ENCODE measurements around the gene MICAL3.
"Not testable (repeated sequence)": the region's sequence is repeated elsewhere in the genome, so short reads cannot be mapped to it uniquely, and the experiment has no call there.

Gene MICAL3

DNA sequence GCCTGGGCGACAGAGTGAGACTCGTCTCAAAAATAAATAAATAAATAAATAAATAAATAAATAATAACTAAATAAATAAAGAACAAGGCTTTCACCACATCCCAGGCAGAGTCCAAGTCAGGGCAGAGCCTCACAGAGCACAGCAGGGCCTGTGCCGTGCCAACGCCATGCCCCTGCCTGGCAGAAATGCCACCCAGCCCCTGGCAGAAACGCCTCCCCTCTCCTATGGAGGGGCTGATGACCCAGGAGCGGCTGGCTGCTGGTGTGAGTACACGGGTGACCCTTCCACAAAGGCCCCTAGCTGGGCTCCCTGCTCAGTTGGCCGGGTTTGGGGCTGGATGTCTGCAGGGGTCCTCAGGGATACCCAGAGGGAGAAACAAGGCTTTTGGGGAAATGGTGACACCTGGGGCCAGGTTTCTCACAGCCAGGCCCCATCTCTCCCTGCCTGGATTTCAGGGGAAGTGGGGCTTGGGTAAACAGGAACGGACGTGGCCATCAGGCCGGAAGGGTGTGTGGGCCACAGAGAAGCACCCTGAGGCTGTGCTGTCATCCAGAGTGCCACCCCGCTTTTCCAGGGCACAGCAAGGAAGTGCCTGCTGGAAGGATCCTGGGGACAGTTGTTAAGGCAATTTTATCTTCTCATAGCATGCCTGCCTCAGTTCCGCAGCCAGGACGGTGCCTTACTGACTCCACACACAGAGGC is 255.2 kb downstream of the MICAL3 start:
- TF ChIP-seq, protein P1, sequence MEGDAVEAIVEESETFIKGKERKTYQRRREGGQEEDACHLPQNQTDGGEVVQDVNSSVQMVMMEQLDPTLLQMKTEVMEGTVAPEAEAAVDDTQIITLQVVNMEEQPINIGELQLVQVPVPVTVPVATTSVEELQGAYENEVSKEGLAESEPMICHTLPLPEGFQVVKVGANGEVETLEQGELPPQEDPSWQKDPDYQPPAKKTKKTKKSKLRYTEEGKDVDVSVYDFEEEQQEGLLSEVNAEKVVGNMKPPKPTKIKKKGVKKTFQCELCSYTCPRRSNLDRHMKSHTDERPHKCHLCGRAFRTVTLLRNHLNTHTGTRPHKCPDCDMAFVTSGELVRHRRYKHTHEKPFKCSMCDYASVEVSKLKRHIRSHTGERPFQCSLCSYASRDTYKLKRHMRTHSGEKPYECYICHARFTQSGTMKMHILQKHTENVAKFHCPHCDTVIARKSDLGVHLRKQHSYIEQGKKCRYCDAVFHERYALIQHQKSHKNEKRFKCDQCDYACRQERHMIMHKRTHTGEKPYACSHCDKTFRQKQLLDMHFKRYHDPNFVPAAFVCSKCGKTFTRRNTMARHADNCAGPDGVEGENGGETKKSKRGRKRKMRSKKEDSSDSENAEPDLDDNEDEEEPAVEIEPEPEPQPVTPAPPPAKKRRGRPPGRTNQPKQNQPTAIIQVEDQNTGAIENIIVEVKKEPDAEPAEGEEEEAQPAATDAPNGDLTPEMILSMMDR (conservative IDR thresholded peaks at IDR 0.05; ENCODE audit: low read depth, low read length), result no peak
- H3K4me3 ChIP-seq (ENCODE audit: low read length), result no peak overlapping the region
- DNase-seq (ENCODE audit: low read depth), result no peak

DNA sequence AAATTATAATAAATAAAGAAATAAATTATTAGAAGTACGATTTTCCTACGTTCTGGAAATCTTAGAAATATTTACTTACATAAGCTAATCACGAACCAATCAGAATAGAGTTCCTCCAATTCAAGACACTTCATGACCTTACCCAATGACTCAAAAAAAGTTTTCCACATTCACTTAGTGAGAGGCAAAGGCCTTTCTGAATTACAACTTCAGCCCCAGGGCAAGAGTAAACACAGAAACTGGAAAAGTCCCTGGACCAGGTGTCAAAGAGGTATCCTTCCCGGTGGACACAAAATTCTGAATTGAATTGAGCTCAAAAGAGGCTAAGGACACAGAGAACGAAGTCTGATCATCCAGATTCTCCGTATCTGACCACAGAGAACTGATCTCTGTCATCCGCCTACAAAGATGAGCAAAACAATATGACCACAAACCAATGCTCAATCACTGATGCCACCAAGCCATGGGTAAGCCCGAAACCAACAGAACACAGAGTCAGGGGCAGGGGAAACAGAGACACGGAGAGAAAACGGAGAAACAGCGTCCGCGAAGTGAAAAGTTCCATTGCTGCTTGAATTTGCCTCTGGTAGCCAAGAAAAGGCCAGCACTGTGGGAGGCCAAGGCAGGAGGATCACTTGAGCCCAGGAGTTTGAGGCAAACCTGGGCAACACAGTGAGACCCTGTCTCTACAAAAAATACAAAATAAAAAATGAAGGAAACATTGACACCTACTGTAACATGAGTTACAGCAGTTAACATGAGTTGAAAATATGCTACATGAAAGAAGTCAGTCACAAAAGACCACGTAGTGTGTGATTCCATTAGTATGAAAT is 256.9 kb downstream of the MICAL3 start:
- TF ChIP-seq, protein P1 (conservative IDR thresholded peaks at IDR 0.05; ENCODE audit: low read depth, low read length), result no peak
- DNase-seq (ENCODE audit: low read depth), result no peak
- no peak overlapping the region for H3K4me3 ChIP-seq (ENCODE audit: low read length)

DNA sequence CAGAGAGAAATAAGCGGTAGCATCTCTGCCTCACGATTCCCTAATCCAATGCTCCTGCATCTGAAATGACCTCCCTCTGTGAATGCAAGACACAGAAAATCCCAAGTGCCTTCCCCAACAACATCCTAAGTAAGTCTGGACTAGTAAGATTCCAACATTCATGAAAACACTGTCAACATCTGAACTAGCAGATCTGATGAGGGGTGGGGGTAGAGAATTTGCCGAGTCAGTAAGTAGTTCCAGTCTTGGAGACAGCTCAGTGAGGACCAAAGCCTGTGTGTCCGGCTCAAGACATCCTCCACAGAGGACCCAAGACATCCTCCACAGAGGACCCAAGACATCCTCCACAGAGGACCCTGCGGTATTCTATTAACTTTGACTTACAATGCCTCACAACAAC is 259.5 kb downstream of the MICAL3 start:
- DNase-seq (ENCODE audit: low read depth), result not testable (repeated sequence)

DNA sequence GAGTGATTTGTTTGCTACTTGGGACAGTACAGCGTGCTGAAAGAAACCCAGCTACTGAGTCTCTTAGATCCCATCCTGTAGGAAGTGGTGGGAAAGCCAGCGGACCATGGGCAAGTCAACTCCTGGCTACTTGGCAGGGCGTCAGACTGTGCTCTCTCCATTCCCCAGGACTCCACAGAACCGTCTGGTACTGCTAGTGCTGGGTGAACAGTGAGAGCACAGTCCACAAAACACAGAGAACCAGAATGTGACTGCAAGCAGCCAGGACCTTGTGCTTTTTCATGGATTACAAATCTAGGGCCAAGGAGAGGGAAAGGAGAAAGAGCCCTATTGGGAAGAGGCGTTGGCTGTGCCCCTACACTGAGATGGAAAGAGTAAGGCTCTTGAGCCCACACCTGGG is 260.3 kb downstream of the MICAL3 start:
- no peak overlapping the region for H3K4me3 ChIP-seq (ENCODE audit: low read length)
- TF ChIP-seq, protein P1 (conservative IDR thresholded peaks at IDR 0.05; ENCODE audit: low read depth, low read length), result no peak
- no peak for DNase-seq (ENCODE audit: low read depth)

More for the DNA sequence above, 259.5 kb downstream of the MICAL3 start:
- H3K4me3 ChIP-seq (ENCODE audit: low read length), result not testable (repeated sequence)

DNA sequence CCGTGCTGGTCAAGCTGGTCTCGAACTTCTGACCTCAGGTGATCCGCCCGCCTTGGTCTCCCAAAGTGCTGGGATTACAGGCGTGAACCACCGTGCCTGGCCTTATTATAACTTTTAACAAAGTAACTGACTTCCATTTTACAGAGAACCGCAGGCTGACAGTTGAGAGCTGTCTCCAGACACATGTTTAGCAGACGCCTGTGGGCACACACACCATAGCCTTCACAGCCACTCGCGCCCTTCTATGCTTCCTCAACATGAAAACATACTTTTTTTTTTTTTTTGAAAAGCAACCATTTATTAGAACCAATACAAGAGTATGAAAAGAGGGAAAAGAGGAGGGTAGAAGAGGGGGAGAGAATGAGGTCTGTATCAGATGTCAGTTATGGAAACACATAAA is 260.9 kb downstream of the MICAL3 start:
- H3K4me3 ChIP-seq (ENCODE audit: low read length); DNase-seq (ENCODE audit: low read depth): not testable (repeated sequence)

DNA sequence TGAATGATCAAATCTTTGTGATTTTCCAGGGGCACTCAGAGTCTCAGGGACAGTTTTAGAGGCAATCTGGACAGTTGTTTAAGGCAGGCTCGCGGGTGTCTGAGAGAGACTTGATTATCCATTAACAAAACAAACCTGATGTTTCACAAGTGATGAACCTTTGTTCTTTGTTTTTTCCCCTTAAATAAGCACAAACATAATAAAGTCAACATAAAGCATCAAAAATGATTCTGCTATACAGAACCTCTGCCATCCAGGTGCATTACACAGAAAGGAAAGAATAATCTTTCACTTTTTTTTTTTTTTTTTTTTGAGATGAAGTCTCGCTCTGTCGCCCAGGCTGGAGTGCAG is 263.2 kb downstream of the MICAL3 start:
- TF ChIP-seq, protein P1 (conservative IDR thresholded peaks at IDR 0.05; ENCODE audit: low read depth, low read length), result no peak

DNA sequence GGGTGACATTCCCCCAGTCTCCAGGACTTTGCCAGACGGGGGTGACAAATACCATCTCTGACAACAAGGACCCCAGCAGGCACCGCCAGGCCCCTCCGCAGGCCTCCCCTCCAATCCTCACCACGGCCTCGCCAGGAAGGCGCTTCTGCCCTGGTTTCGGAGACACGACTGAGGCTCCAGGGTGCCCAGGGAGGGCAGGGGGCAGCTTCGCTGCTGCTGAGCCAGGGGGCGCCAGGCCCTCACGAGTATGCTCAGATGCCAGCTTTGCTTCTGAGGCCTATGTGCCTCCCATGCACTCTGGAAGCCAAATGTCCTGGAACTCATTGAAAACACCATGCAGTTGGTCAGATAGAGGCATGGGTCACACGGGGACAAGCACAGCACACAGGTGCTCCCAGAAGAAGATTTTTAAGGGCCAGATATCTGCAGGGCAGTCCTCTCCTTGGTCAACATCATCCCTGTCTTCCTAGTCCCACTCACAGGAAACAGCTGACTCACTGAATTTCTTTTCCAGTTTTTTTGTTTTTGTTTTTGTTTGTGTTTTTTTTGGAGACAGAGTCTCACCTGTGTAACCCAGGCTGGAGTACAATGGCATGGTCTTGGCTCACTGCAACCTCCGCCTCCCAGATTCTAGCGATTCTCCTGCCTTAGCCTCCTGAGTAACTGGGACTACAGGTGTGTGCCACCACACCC is 270.0 kb downstream of the MICAL3 start:
- DNase-seq (ENCODE audit: low read depth), result no peak
- TF ChIP-seq, protein P1 (conservative IDR thresholded peaks at IDR 0.05; ENCODE audit: low read depth, low read length), result peak; percentile 45
- no peak overlapping the region for H3K4me3 ChIP-seq (ENCODE audit: low read length)

More for the DNA sequence above, 263.2 kb downstream of the MICAL3 start:
- no peak overlapping the region for H3K4me3 ChIP-seq (ENCODE audit: low read length)
- no peak for DNase-seq (ENCODE audit: low read depth)

Data from retinal pigment epithelial cell (primary cell).